ENCODE data around the gene PEA15. TPM values are rescaled to one million over a fixed set of nuclear protein-coding genes. Genes with fewer than 3 reads are reported as not detected.

PEA15 gene
- total and polyA plus RNA-seq, 10 of the 15 experiments (the other 5 are each of a cell fraction or from before 2014, with no cell fraction given) = 15.1 to 269 (median 65.6) TPM

- FAIRE-seq = peak; percentile 94
- CTCF ChIA-PET = interaction anchor here (0.8 to 8.1 kb wide), 13 partner anchors 10 to 114 kb away, joined by 3 to 86 read pairs (median 8); partner anchors contain the start of genes PEA15 and PEX19
- ATAC-seq = peak; percentile 89
- Histone ChIP-seq H3K4me1 (ENCODE audit: control insufficient read depth, insufficient read depth, low read length) (peaks cover 3% of the 10 kb centered on the region), H3K36me3 (ENCODE audit: control insufficient read depth in 2 of 2, insufficient read depth in 2 of 2, low read length in 1 of 2) (no peaks in the 10 kb centered on the region), H3K9ac (ENCODE audit: control insufficient read depth, insufficient read depth, low read length) (peak within 1 kb of the TSS; percentile 92), H3K4me3 (peak within 1 kb of the TSS; percentile 82), H3K9me3 (replicated peaks; ENCODE audit: control insufficient read depth, insufficient read depth, low read length) (no peaks in the 10 kb centered on the region), H3K79me2 (ENCODE audit: control insufficient read depth, insufficient read depth, low read length) (peaks cover 38% of the 10 kb centered on the region), H3K27ac (ENCODE audit: control insufficient read depth, insufficient read depth) (peak within 1 kb of the TSS; percentile 90), H3K27me3 (replicated peaks in 1 of 2; ENCODE audit: control insufficient read depth in 2 of 2, insufficient read depth in 2 of 2, low read length in 1 of 2) (no peaks in the 10 kb centered on the region), H3K4me2 (ENCODE audit: control insufficient read depth, insufficient read depth) (peak within 1 kb of the TSS; percentile 85), H4K20me1 (ENCODE audit: control insufficient read depth, insufficient read depth) (no peaks in the 10 kb centered on the region), H2AFZ (ENCODE audit: control insufficient read depth, low read depth, low read length) (peak within 1 kb of the TSS; percentile 84)
- SMC1A ChIA-PET (ENCODE audit: uncharacterized antibody, unreplicated experiment) = interaction anchor here (0.6 to 5.3 kb wide), 9 partner anchors 10 to 337 kb away, joined by 3 to 47 read pairs (median 3); partner anchors contain the start of genes NCSTN, PEA15, PEX19 and TAGLN2
- RAD21 ChIA-PET (ENCODE audit: unreplicated experiment) = interaction anchor here (0.7 to 6.7 kb wide), 12 partner anchors 9 to 892 kb away, joined by 3 to 68 read pairs (median 6); partner anchors contain the start of genes IGSF8 and PEX19
- peak; percentile 94 for DNase-seq (ENCODE audit: low read depth, low spot score)
- in situ Hi-C loops (cut with MboI) = no loop called here
- POLR2A ChIA-PET = interaction anchor here (0.5 to 5.3 kb wide), 21 partner anchors 11 to 1110 kb away, joined by 3 to 29 read pairs (median 3); partner anchors contain the start of genes IGSF8, PEA15 and PEX19
- intact Hi-C loops (cut with micrococcal nuclease; ENCODE audit: unreplicated experiment) = loop anchor here (1.0 kb wide), 1 partner anchor 23 kb away; the partner anchor contains the start of gene PEX19
- 3% methylated on average over 62 of the region's 67 CpGs for WGBS (ENCODE audit: insufficient coverage, insufficient replicate concordance, low lambda C conversion rate, missing lambda C conversion rate)
- BruUV-seq (replicated peaks) = TSS peak; percentile 59
- no peak; a peak in 1 of 4 replicates for TF ChIP-seq IKZF2 (IDR thresholded peaks at IDR 0.05)
- TF ChIP-seq PBX3 (IDR thresholded peaks at IDR 0.05; ENCODE audit: insufficient replicate concordance, low read depth, low read length) = no peak
- TF ChIP-seq EP300 (IDR thresholded peaks at IDR 0.05; ENCODE audit: borderline replicate concordance in 1 of 2, control insufficient read depth in 1 of 2, low read depth in 2 of 2, low read length in 2 of 2) = no peak
- no peak for TF ChIP-seq NFIC (IDR thresholded peaks at IDR 0.05; ENCODE audit: low read depth, low read length)
- no peak for TF ChIP-seq SKIL (IDR thresholded peaks at IDR 0.05; ENCODE audit: low read depth, poor library complexity, severe bottlenecking)
- peak; percentile 90 for TF ChIP-seq POLR2AphosphoS2 (IDR thresholded peaks at IDR 0.05; ENCODE audit: low read depth, low read length)
- TF ChIP-seq BCL11A (IDR thresholded peaks at IDR 0.05; ENCODE audit: low read depth, low read length) = no peak
- no peak for TF ChIP-seq TCF3 (IDR thresholded peaks at IDR 0.05; ENCODE audit: borderline replicate concordance, insufficient read depth, low read depth, low read length)
- peak; percentile 94 for TF ChIP-seq CHD2 (IDR thresholded peaks at IDR 0.05; ENCODE audit: borderline replicate concordance, low read depth, low read length)
- TF ChIP-seq, protein P1, sequence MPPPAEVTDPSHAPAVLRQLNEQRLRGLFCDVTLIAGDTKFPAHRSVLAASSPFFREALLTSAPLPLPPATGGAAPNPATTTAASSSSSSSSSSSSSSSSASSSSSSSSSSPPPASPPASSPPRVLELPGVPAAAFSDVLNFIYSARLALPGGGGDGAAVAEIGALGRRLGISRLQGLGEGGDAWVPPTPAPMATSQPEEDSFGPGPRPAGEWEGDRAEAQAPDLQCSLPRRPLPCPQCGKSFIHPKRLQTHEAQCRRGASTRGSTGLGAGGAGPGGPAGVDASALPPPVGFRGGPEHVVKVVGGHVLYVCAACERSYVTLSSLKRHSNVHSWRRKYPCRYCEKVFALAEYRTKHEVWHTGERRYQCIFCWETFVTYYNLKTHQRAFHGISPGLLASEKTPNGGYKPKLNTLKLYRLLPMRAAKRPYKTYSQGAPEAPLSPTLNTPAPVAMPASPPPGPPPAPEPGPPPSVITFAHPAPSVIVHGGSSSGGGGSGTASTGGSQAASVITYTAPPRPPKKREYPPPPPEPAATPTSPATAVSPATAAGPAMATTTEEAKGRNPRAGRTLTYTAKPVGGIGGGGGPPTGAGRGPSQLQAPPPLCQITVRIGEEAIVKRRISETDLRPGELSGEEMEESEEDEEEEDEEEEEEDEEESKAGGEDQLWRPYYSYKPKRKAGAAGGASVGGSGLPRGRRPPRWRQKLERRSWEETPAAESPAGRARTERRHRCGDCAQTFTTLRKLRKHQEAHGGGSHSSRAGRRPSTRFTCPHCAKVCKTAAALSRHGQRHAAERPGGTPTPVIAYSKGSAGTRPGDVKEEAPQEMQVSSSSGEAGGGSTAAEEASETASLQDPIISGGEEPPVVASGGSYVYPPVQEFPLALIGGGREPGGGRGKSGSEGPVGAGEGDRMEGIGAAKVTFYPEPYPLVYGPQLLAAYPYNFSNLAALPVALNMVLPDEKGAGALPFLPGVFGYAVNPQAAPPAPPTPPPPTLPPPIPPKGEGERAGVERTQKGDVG (CRISPR knock-in tag; IDR thresholded peaks at IDR 0.05) = no peak
- TF ChIP-seq RFX5 (IDR thresholded peaks at IDR 0.05; ENCODE audit: low read depth, low read length) = no peak
- no peak for TF ChIP-seq GABPA (IDR thresholded peaks at IDR 0.05; ENCODE audit: low read depth)
- peak; percentile 56 for TF ChIP-seq SP1 (IDR thresholded peaks at IDR 0.05; ENCODE audit: low read depth, low read length)
- no peak for TF ChIP-seq RB1 (IDR thresholded peaks at IDR 0.05; ENCODE audit: borderline replicate concordance)
- TF ChIP-seq LARP7 (IDR thresholded peaks at IDR 0.05) = peak; percentile 95
These were observed 57.0 kb downstream of the PEA15 start, which contains the start of gene DCAF8 for GRCh38 chr1:160261893-160262794. DCAF8 (minus strand) TSS chr1:160262549; CDS start chr1:160244008, 18,541 bp downstream.

Data from GM12878 (cell line).